GM19193 (cell line): ENCODE measurements around the gene NID2.

Source experiments
- POLR2A ChIP-seq: IDR thresholded peaks from 4 replicates; pipeline ENCODE4 v1.6.1; 2011; ENCODE audit not compliant: insufficient read depth, insufficient read length; ENCODE audit errors: extremely low read depth

Gene NID2

DNA sequence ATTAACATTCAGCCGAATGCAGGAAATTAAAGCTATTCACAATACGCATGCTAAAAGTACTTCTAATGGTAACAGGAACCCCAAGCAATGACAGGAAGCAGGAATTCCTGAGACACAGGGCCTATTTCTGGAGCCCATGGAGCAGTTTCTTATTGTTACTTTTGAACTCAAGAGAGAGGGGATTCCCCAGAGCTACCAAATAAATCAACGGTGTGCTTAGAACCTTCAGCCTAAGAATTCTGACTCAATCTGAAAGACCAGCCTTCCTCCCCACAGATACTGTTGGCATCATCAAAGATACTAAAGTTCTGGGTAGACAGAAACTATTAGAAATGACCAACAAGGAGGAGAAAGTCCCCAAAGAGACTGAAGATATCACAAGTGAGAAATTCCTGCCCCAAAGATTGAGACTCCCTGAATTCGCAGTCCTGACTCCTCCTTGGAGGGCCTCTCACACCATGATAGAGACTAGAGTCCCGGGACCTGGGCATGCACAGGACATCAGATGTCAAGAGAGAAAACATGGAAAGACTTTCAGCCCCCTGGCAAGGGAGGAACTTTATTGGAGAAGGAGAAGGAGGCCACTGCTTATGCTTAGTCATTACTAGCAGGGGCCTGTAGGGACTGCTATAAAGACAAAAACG, 46.8 kb downstream of the NID2 start:
- no peak for TF ChIP-seq POLR2A

DNA sequence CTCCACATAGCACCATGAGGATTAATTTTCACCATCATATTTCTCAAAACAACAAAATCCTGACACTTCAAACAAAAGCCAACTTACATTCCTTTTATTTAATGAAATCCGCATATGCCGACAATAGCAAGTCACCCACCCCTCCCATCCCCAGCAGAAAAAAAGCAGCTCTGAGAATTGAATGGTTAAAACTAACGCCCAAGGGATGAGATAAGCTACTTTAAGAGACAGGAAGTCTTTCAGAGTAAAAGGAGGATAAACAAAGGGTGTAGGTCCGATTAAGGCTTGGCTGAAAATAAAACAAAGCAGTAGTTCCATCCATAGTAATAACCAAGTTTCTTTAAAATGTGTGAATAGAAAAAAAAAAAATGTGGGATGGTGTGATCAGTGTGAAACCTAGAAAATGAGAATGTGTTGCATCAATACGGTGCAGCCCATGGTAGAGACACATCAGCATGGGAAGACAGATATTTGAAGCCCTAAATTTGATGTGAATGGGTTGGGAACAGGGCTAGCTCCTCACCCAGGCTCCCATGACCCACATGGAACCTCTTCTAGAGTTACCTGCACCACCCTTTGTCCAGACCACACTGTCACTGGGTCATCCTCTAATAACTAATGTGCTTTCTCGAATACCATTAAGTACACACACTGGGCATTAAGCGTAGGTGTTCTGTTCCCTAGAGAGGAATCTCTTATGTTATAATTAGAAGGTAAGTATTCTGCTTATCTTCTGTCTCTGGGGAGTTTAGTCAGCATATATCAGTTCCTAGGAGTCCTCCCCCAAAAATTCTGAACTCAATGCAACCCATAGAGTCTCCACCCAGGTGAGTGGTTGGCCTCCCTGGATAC, 47.8 kb downstream of the NID2 start:
- TF ChIP-seq POLR2A: no peak

DNA sequence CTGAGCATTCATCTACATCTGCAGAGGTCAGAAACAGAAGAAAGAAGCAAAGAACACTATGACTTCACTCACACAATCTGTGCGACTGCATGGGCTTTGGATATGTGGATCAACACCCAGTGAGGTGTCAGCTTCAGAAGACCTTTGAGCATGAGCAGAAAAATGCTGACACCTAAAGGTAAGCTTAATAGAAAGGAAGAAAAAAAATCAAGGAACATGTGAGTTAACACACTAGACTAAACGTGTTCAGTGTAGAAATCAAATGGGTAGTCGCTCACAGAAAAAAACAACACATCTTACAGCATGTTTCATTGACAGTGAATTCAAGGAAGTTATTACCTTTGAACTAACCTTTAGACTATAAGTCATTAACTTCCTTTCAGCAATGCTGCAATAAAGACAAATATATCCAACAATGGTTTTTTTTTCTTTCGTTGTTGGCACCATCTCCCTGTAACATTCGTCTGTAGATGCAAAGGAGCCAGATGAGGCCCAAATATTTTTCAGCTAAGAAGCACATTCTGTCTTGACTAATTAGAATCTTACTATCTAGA, 48.6 kb downstream of the NID2 start:
- TF ChIP-seq POLR2A: no peak

DNA sequence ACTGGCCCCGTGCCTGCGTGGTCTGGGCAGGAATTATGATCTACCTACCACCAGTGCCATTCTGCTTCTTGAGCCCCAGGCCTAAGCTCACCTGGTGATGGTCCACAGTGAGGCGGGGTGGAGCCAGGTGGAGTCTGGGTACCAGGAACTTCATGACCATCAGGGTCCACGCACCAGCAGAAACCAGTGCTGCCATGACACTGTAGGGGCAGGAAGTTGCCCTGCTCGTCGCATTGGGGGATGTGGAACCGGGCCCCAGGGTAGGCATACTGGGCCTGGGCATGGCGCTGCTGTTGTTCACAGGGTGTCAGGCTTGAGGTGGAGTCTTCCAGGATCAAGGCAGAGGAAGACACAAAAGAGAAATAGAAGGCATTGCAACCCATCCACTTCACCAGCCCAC, 49.9 kb downstream of the NID2 start:
- TF ChIP-seq POLR2A: no peak

DNA sequence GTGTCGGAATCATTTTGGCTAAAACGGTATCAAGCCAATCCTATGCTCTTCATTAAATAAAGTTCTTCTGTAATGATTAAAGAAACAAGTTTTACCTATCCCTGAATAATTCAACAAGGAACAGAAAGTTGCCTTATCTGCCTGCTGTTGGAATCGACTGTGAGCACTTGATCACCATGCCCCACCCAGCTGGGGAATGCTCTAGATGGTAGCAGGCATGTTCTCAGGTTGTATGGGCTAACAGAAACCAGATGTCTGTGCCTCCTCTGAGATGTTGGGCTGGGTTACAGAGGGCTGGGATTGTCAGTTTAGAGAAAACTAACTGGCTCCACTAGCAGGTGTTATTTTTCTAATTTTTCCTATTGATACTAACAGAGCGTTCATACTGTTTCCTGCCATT, 50.6 kb downstream of the NID2 start:
- TF ChIP-seq POLR2A: no peak

DNA sequence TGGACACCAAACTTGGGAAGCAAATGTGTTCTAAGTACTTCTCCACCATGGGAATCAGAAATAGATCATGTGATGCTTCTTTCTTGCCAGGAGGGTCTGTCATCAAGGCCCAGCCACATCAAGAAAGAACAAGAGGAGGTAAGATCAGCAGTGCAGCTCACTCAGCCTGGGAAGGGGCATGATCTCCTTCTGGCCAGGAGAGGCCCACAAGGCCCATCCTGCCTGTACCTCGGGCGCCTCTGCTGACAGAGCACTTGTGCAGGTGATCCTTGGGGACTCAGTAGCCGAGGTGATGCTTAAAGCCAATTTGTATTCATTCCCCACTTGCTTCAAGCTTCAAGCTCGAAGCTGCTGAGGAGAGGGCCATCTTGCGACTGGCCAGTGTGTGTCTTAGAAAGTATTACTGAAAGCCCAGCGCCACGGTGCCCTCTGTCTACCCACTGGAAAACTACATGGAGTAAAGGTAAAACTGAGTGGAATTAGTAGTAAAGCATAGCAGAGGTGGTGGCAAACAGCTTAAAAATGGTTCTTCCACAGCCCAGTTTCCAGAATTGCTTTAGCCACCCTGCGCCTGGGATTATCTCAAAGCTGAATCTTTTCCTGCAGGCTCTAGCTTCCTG, 53.3 kb downstream of the NID2 start:
- no peak for TF ChIP-seq POLR2A

DNA sequence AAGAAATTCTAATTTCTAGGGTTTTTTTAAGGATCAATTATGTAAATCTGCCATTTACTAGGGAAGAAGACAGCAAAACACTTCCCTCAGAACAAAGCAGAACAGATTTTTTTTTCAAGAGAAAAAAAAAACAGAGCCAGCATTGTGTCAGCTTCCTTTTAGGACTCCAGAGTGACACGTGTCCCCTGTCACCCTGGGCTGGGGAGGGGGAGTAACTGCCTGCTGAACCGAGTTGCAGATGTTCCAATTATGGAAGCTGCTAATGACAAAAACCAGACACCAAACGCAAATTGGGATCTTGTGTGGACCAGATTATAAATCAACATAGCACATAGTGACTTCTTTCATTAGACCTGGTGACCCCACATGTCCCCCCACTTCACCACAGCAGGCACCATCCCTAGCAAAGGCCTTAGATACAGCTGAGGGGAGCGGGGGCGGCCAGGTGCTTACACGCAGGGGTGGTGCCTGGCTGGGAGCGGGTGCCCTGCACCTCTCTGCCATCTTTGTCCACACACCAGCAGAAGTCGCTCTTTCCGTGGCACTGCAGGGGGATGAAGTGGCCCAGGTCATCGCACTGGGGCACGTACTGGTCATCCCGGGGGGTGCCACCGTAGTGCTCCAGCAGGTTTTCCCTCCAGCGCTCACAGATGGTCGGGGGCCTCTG, 54.1 kb downstream of the NID2 start:
- no peak for TF ChIP-seq POLR2A

GRCh38 chr14:52013984-52014600, 54.8 kb downstream of the NID2 start:
- TF ChIP-seq POLR2A: no peak

DNA sequence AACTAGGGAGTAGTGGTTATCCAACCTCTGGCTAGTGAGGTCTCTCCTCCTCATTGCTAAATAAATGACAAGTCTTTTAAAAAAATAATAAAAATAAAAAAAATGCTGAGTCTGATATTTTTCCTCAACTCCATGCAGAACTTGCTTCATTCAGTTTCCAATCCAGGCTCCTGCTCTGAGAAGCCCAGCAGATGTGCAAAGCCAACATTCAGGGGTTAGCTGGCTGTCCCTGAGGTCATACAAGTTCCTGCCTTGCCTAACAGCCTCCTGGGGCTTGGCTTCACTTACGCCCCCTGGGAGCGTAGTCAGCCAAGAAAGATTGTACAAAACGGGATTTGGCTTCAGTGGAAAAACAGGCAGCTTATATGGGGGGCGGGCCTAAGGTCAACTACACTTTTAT, 56.2 kb downstream of the NID2 start:
- TF ChIP-seq POLR2A: no peak

DNA sequence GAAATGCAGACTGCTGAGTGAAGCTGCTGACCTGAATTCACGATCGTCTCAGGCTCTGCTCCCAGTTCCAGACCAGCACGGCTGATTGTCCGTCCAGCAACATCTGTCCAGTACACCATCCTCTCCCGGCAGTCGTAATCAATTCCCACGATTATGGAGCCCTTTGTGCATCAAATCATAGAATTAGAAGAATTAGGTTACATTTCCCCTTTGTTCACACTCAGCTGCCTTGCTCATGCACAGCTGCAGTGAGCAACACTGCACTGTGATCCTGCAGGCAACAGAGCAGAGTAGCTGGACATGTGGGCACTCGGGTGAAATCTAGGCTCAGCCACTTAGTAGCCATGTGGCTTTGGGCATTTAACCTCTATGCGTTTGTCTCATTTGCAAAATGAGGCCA, 57.3 kb downstream of the NID2 start:
- no peak for TF ChIP-seq POLR2A

DNA sequence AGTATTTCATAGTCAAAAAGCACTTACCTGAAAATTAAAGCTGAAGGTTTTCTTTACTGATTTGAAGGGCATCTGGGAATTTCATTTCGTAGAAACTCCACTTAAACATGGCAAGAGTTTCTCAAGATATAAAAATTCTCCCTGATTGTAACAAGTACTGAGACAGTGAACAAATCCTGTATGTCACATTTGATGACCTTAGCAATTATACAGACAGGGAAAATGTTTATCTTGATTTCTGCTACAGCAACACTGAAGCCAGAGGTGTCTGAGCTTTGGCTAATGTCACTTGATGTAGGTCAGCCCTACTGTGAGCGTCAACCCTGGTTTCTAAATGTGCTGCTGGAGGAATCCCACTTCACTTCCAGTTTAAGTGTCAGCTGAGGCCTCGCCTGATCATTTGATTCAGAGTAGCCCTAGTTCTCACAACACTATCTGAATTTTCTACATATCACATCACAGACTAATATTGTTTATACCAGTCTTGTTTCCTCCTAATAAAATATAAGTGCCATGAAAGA, 58.6 kb downstream of the NID2 start:
- TF ChIP-seq POLR2A: no peak

DNA sequence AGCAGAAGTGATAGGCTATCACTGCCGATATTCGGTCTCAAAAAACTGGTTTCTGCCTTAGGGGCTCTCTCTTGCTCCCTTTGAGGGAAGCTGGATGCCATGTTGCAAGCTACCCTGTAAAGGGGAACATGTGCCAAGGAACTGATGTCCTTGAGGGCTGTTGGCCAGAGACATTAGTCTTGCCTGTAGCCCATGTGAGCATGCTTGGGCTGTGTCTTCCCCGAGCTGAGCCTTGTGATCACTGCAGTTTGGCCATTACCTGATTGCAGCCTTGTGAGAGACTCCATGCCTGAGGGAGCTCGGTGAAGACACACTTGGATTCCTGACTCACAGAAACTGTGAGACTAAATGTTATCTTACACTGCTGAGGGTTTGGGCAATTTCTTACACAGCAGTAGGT, 60.7 kb downstream of the NID2 start:
- no peak for TF ChIP-seq POLR2A

DNA sequence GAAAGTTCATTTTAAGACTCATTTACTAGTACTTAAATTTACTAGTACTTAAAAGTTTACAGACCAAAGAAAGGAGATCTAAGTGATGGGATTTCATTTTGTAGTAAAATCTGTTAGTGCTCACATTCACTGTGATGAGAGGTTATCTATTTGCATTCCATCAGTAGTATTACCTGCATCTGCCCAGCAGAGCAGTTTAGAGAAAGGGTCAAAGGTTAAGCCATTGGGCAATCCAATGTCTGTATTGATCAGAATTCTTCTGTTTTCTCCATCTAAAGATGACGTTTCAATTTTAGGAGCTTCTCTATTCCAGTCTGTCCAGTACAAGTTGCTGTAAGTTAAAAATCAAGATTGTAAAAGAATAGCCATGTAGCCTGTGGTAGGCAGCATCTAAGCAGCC, 61.2 kb downstream of the NID2 start:
- TF ChIP-seq POLR2A: no peak

DNA sequence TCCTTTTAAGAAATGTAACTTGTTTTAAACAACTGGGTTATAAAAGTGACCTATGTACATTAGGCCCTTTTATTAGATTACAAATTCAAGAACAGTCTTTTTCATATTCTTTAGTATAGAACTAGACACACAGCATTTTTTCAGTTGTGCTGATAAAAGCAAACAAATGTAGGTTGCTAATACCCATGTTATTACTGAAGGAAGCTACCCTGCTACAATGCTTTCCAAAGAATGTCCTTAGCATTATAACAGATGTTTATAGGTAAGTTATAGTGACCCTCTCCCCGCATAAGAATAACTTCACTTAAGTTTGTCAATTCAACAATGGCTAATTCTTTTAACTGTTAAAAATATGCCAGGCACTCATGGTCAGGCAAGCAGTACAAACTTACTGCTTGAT, 61.6 kb downstream of the NID2 start:
- TF ChIP-seq POLR2A: no peak
